RWPE2 (cell line): ENCODE measurements around the gene LPCAT1.

Experiments used
- ATAC-seq: fragments of 200-7000 bp; cut with Tn5 transposase; 3 replicates; pipeline ENCODE4 v1.9.1; 2021; ENCODE audit warnings: low read depth
- DNase-seq: peaks from one replicate; pipeline ENCODE4 v3.0.0-alpha.2; 2020; ENCODE audit warnings: low spot score
- H3K27ac ChIP-seq: fragments of 450-650 bp; 2 replicates; pipeline ENCODE4 v1.5.1; 2017; ENCODE audit warnings: mild to moderate bottlenecking; ENCODE audit not compliant: poor library complexity, severe bottlenecking
- H3K27me3 ChIP-seq: fragments of 250-450 bp; sonication (Bioruptor Pico); 2 replicates; pipeline ENCODE4 v1.5.1; 2021; ENCODE audit warnings: mild to moderate bottlenecking, moderate library complexity; ENCODE audit not compliant: insufficient read depth, poor library complexity, severe bottlenecking
- H3K36me3 ChIP-seq: fragments of 250-450 bp; sonication (Bioruptor Pico); 2 replicates; pipeline ENCODE4 v1.5.1; 2020; ENCODE audit warnings: low read depth, mild to moderate bottlenecking, moderate library complexity
- H3K4me1 ChIP-seq: fragments of 250-450 bp; sonication (Bioruptor Pico); 2 replicates; pipeline ENCODE4 v1.5.1; 2021; ENCODE audit warnings: mild to moderate bottlenecking, moderate library complexity; ENCODE audit not compliant: insufficient read depth, poor library complexity, severe bottlenecking
- H3K4me3 ChIP-seq: fragments of 250-450 bp; sonication (Bioruptor Pico); 2 replicates; pipeline ENCODE4 v1.5.1; 2021; ENCODE audit warnings: mild to moderate bottlenecking, moderate library complexity; ENCODE audit not compliant: severe bottlenecking
- H3K9me3 ChIP-seq: fragments of 250-450 bp; sonication (Bioruptor Pico); 2 replicates; pipeline ENCODE4 v1.5.1; 2021; ENCODE audit warnings: mild to moderate bottlenecking, moderate library complexity; ENCODE audit not compliant: severe bottlenecking
- CTCF ChIP-seq: fragments of 450-650 bp; IDR thresholded peaks from one replicate; pipeline ENCODE4 v1.5.1; 2017; ENCODE audit warnings: mild to moderate bottlenecking, moderate library complexity; ENCODE audit not compliant: poor library complexity, severe bottlenecking

Gene LPCAT1

GRCh38 chr5:1495525-1495897 lies 28.2 kb downstream of the LPCAT1 start:
- Histone ChIP-seq H3K27me3 (no peaks in the 10 kb centered on the region), H3K9me3 (no peaks in the 10 kb centered on the region), H3K27ac (no peak overlapping the region), H3K4me3 (no peak overlapping the region), H3K4me1 (no peaks in the 10 kb centered on the region), H3K36me3 (peaks cover 76% of the 10 kb centered on the region)
- ATAC-seq = no peak
- TF ChIP-seq CTCF = no peak
- no peak for DNase-seq

GRCh38 chr5:1494780-1495524 lies 28.8 kb downstream of the LPCAT1 start:
- H3K4me3 ChIP-seq = no peak overlapping the region
- ATAC-seq = no peak
- no peaks in the 10 kb centered on the region for H3K4me1 ChIP-seq
- peaks cover 75% of the 10 kb centered on the region for H3K36me3 ChIP-seq
- H3K27me3 ChIP-seq = no peaks in the 10 kb centered on the region
- TF ChIP-seq CTCF = no peak
- no peaks in the 10 kb centered on the region for H3K9me3 ChIP-seq
- H3K27ac ChIP-seq = no peak overlapping the region
- no peak for DNase-seq

GRCh38 chr5:1493941-1494340 lies 29.8 kb downstream of the LPCAT1 start:
- TF ChIP-seq CTCF = no peak
- no peaks in the 10 kb centered on the region for H3K4me1 ChIP-seq
- ATAC-seq = no peak
- H3K4me3 ChIP-seq = no peak overlapping the region
- no peaks in the 10 kb centered on the region for H3K9me3 ChIP-seq
- H3K36me3 ChIP-seq = peaks cover 75% of the 10 kb centered on the region
- no peak for DNase-seq
- no peaks in the 10 kb centered on the region for H3K27me3 ChIP-seq
- no peak overlapping the region for H3K27ac ChIP-seq

GRCh38 chr5:1493413-1493812 lies 30.3 kb downstream of the LPCAT1 start:
- no peak for DNase-seq
- H3K36me3 ChIP-seq = peaks cover 75% of the 10 kb centered on the region
- no peak overlapping the region for H3K4me3 ChIP-seq

More at GRCh38 chr5:1493413-1493812, 30.3 kb downstream of the LPCAT1 start:
- Histone ChIP-seq H3K27me3 (no peaks in the 10 kb centered on the region), H3K4me1 (no peaks in the 10 kb centered on the region), H3K9me3 (no peaks in the 10 kb centered on the region), H3K27ac (no peak overlapping the region)
- TF ChIP-seq CTCF = no peak
- no peak for ATAC-seq
